GM11168 (cell line): Measurements from ENCODE around the gene DNMT1.

ENCODE experiments used
- in situ Hi-C: fragments of 300-500 bp; cut with MboI; formaldehyde crosslinking; loops from one replicate; pipeline ENCODE4 v1.12.0; 2022; ENCODE audit warnings: low sequenced_read_pairs; ENCODE audit not compliant: unreplicated experiment

Gene DNMT1

DNA sequence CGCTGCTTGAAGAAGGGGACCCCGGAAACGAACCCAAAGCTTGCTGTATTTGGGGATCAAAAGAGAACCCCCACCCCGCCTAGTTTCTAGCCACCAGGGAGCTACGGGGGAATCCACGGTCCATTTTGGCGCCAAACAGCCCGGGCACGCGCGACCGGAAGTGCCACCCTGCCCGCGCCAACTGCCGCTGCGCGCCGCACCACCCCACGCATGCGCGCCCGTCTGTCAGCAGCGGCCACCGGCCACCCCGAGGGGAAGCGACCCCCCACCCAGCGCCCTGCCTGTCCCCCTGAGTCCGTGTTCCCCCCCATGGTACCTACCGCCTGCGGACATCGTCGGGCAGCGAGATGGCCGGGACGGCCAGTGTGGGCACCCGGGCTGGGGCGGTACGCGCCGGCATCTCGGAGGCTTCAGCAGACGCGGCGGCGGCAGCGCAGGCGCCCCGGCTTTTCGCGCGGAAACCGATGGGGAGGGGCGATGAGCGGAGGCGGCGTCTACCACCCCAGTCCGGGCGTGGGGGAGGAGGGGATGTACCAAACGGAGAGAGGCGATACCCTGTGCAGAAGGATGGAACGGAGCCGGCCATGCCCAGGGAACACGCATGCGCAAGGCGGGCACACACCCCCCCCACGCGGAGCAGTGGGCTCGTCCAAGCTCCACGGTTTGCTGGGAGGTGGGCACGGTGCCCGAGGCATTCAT is at the start of gene DNMT1:
DNMT1 (minus strand) TSS at position 454 of the 699 bp plus-strand sequence; CDS start at position 400, 54 bp downstream.
- in situ Hi-C loops = no loop called here

DNA sequence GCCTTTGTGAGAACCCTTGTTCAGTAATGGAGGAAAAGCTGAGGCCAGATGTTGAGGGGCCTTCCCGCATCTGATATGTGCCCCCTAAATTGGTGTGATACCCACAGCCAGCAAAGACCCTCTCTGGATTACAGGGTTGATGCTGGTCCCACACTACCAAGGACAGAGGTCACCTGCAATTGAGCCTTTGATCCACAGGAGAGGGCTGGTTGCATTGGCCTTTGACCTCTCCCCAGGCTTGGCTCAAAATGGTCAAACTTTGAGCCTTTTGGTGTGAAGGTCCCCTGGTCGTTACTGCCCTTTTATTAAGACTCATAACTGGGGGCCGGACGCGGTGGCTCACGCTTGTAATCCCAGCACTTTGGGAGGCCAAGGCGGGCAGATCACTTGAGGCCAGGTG is 48.9 kb upstream of the DNMT1 start:
- in situ Hi-C loops = loop anchor here (25.0 kb wide), 1 partner anchor 306 kb away; the partner anchor contains the start of gene OLFM2

DNA sequence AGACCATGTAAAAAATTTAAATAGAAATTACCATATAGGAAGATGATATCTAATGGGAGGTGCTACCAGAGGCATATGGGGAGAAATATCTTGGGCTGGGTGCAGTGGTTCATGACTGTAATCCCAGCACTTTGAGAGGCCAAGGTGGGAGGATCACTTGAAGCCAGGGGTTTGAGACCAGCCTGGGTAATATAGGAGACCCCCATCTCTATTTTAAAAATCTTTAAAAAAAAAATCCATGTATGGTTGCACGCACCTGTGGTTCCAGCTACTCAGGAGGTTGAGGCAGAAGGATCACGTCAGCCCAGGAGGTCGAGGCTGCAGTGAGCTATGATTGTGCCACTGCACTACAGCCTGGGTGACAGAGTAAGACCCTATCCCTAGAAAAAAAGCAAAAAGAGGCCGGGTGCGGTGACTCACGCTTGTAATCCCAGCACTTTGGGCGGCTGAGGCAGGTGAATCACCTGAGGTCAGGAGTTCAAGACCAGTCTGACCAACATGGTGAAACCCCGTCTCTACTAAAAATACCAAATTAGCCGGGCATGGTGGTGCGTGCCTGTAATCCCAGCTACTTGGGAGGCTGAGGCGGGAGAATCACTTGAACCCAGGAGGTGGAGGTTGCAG is 47.2 kb upstream of the DNMT1 start:
- in situ Hi-C loops = loop anchor here (25.0 kb wide), 1 partner anchor 305 kb away; the partner anchor contains the start of gene OLFM2

DNA sequence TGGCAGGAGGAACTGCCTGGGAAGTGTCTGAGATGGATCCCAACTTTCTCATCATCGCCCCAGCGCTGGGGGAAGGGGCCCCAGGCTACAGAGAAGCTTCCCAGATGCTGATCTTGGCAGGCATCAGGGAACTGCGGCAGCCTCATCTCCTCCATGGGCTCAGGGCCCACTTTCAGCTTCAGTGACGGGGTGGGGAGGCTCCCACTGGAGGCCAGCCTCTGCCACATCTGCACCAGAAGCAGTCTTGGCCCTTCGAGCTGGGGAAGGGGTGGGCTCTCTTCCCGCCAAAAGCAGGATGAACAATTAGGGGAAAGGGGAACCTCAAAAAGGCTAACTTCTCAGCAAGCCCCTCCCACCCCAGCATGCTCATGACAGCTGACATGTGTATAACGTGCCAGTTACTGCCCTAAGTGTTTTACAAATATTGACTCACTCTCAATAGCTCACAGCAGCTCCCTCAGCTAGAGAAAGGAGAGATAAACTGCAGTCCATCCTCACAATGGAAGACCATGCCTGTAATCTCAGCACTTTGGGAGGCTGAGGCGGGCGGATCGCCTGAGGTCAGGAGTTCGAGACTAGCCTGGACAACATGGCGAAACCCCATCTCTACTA is 43.5 kb upstream of the DNMT1 start:
- in situ Hi-C loops = loop anchor here (25.0 kb wide), 1 partner anchor 301 kb away; the partner anchor contains the start of gene OLFM2

DNA sequence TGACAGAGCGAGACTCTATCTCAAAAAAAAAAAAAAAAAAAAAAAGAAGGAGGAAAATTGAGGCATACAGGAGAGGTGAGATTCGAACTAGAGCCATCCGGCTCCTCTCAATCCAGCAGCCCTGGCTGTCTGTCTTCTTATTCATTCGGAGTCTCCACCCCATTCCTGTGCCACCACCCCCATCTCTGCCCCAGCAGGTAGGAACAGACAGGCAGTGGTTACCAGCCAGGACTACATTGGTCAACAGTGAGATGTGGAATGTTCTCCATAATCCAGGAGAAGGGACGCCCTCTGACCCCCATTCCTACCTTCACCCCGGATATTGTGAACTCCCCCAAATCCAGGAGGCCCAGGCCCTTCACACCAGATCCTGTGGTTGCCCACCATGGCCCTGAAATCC is 42.9 kb upstream of the DNMT1 start:
- in situ Hi-C loops = loop anchor here (25.0 kb wide), 1 partner anchor 300 kb away; the partner anchor contains the start of gene OLFM2

DNA sequence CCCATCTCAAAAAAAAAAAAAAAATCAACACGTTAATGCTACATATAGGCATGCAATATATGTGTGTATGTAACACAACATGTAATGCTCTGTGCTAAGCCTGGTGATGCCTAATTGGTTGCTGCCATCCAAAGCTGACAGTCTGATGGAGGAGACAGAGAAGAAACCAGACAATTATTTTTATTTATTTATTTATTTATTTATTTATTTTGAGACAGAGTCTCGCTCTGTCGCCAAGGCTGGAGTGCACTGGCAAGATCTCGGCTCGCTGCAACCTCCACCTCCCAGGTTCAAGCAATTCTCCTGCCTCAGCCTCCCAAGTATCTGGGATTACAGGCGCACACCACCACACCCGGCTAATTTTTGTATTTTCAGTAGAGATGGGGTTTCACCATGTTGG is 40.7 kb upstream of the DNMT1 start:
- in situ Hi-C loops = loop anchor here (25.0 kb wide), 1 partner anchor 298 kb away; the partner anchor contains the start of gene OLFM2

DNA sequence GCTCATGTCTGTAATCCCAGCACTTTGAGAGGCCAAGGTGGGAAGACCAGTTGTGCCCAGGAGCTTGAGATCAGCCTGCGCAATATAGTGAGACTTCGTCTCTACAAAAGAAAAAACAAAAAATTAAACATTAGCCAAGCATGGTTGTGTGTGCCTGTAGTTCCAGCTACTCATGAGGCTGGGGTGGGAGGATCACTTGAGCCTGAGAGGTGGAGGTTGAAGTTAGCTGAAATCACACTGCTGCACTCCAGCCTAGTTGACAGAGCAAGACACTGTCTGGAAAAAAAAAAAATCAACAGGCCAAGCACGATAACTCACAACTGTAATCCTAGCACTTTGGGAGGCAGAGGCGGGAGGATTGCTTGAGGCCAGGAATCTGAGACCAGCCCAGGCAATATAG is 40.2 kb upstream of the DNMT1 start:
- in situ Hi-C loops = loop anchor here (25.0 kb wide), 1 partner anchor 298 kb away; the partner anchor contains the start of gene OLFM2

DNA sequence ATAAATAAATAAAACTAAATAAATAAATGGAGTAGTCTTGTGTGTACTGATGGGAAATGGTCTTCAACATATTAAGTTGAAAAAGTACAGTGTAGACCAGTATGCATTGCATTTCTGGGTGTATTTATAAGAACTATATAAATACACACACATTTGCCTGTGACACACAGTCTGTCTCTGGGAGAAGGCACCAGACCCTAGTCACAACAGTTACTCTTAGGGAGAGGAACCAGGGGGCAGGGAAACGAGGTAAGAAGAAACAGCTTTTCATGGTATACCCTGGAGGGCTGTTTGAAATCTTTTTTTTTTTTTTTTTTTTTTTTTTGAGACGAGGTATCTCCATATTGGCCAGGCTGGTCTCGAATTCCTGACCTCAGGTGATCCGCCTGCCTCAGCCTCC is 39.2 kb upstream of the DNMT1 start:
- in situ Hi-C loops = loop anchor here (25.0 kb wide), 1 partner anchor 297 kb away; the partner anchor contains the start of gene OLFM2

DNA sequence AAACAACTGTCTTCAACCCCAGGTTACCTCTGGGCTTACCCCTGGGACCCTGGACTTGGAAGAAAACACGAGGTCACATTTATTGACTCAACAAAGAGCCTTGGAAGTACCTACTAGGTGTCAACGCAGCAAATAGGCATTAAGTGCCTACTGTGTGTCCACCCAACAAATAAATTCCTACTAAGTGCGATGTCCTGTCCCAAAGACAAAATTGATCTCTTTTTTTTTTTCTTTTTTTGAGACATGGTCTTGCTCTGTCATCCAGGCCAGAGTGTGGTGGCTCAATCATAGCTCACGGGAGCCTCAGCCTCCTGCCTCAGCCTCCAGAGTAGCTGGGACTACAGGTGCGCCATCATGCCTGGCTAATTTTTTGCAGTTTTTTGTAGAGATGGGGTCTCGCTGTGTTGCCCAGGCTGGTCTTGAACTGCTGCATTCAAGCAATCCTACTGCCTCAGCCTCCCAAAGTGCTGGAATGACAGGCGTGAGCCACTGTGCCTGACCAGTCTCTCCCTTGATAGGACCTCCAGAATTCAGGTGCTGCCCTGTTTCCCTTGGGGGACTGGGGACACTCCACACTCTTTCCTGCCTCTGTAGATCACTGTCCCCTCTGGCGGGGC is 37.0 kb upstream of the DNMT1 start:
- in situ Hi-C loops = loop anchor here (25.0 kb wide), 1 partner anchor 294 kb away; the partner anchor contains the start of gene OLFM2

DNA sequence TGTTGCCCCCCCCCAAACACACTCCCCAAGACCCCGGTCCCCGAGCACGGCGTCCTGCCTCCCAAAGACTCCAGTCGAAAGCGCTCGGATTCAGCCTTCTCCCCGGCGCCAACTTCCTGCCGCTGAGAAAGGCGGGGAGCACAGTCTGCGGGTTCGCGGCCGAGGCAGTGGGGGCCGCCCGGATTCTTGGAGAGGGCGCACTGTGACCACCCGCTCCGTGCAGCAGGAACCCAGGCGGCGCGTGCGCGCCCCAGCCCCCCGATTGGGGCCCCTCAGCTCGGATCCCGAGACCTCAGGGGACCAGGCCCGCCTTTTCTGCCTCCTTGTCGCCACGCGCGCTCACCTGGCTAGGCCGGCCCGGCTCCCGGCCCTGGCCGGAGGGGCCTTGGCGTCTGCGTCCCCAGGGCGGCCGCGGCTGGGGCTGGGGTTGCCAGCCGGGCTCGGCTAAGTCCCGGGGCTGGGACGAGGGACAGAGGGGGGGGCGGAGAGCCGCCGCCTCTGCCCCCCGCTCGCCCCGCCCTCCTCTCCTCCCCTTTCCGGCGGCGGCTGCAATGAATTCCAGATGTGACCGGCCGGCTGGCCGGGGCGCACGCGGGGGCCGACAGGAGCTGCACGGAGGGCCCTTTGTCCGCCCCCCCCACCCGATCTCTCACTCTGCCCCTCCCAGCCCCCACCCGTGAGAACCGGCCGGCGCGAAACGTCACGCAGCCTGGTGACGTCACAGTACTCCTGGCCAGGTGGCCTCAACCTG is 36.3 kb upstream of the DNMT1 start, which contains the start of gene S1PR2:
S1PR2 (minus strand) TSS at position 471 of the 751 bp plus-strand sequence. CDS start 6,426 bp downstream, outside the sequence.
- in situ Hi-C loops = loop anchor here (25.0 kb wide), 1 partner anchor 294 kb away; the partner anchor contains the start of gene OLFM2

DNA sequence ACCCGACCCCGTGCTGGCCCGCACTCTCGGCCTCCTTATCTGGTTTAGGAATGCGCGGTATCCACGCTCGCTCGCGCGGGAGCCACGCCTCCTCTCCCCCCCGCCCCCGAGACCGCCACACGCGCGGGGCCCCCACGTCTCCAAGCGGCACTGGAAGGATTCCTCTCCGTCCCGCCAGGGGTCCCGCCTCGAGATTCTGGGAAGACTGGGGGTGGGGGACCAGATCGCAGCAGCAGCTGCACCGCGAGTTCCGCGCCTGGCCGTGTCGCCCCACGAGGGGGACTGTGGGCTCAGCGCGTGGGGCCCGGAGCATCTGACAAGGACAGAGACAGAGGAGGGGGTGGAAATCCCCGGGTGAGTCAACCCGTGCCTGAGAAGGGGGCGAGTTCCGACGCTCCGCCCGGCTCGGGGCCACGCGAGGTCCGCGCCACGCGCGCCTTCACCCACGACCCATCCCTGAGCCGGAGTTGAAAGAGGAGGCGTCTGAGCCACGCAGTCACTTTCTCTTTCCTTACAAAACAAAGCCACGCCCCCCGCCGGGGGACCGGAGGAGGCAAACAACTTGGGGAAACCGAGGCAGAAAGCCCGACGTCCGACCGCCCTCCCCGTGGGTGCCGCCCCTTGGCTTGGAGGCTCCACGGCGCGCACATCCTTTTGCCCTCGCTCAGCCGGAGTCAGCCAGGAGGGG is 35.6 kb upstream of the DNMT1 start:
- in situ Hi-C loops = loop anchor here (25.0 kb wide), 1 partner anchor 293 kb away; the partner anchor contains the start of gene OLFM2

DNA sequence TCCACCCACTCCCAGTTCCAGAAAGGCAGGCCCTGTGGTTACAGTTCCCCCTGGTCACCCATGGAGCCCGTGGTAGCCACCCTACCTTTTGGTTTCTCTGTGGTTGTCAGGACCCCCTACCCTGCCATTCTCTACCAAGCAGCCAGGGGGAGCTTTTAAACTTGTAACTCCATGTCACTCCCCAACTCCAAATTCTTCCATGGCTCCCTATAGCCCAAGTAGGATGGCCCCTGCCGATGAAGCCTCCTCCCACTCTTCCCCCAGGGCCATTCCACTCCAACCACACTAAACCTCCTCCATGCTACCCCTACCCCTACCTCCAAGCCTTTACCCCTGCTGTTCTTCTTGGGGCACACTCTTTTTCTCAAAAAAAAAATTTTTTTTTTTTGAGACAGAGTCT is 34.2 kb upstream of the DNMT1 start:
- in situ Hi-C loops = loop anchor here (25.0 kb wide), 1 partner anchor 292 kb away; the partner anchor contains the start of gene OLFM2

DNA sequence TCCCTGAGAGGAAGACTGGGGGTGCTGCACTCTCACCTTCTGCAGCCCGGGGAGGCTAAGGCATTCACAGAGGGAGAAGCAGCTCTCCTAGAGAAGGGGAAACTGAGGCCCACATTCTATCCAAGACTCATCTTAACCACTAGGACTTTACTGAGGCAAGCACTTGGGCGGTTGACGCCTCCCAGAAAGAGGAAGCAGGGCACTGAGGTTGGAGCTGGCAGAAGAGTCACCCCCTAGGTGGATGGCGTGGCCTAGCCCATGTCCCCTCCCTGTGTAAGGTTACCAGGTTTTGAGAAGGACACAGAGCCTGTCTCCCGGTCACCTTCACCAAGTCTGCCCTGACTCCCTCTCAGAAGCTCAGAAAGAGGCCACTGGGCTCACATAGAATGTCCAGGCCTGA is 33.6 kb upstream of the DNMT1 start:
- in situ Hi-C loops = loop anchor here (25.0 kb wide), 1 partner anchor 291 kb away; the partner anchor contains the start of gene OLFM2

DNA sequence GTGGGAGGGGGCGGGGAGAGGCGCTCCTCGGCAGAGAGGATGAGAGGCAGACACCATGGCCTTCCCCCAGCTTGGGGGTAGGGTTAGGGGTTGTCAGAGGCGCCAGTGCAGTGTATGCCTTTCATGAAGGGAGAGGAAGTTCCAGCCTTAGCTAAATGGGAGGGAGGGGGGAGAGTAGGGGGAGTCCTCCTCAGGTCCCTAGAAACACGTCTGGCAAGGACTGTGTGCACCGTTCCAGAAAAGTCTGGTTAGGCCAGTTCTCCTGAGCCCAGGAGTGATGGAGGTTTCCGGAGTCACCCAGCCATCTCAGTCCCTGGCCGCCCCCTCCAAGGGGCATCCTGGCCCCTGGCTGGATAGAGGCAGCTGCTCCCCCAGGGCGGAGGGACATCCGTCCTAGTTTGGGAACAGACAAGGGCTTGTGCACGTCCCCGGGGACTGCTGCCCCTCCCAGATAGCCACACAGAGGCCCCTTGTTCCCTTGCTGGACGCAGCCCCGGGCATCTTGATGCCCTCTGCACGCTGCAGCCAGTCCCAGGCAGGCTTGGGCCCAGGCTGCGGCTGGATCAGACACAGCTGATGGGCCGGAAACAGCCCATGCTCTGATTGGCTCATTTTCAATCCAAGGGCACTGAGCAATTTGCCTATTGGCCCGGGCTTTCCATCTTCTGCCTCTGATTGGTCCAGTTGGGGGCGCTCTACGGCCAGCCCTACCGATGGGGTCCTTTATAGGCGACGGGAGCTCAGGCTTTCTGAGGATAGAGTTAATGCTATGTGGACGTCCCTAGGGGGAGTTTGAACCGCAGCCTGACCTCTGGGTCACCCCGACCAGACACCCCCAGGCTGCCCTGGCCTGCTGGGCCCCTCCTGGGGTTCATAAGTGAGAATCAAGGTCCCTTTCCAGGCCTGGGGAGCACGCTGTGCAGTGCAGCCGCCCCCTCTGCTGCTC is 32.5 kb upstream of the DNMT1 start:
- in situ Hi-C loops = loop anchor here (25.0 kb wide), 1 partner anchor 290 kb away; the partner anchor contains the start of gene OLFM2

DNA sequence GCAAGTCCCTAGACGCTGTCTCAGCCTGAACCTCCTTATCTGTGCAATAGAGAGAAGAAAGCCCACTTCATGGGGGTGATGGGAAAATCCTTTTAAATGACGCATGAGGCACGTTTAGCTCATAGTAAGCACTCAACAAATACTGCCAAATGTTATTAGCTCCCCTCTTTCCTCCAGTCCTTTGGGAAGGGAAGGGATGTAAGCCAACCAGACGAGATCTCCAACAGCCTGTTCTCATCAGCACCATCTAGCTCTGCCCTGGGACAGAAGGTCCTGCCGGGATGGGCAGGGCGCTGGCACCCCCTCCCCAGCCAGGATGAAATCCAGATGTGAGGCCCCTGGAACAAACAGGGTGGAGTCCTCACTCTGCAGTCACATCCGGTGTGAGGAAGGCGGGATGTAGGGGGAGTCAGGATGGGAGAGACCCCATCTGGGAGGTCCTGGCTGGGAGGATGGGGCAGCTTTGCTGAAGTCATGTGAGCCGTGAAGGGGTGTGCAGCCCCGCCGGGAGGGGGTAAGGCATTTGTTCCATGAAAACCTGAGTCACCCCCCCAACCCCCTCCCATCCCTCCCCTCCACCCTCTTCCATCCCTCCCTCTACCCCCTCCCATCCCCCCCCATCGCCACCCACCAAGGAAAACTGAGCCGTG is 31.7 kb upstream of the DNMT1 start:
- in situ Hi-C loops = loop anchor here (25.0 kb wide), 1 partner anchor 289 kb away; the partner anchor contains the start of gene OLFM2

DNA sequence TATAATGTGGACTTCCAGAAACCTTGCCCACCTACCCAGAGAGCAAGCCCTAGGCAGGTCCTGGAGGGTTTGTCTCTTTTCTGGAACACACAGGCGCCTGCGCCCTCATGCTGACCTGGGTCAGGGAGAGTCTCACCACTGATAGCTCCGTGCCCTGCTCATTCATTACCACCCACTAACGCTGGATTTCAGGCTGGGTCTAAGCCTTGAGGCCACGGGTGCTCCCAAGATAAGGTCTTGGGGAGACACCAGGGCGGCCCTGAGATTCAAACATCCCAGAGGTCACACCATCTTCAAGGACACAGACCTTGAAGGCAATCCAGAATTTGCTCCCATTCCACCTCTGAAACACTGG is 31.2 kb upstream of the DNMT1 start:
- in situ Hi-C loops = loop anchor here (25.0 kb wide), 1 partner anchor 289 kb away; the partner anchor contains the start of gene OLFM2

DNA sequence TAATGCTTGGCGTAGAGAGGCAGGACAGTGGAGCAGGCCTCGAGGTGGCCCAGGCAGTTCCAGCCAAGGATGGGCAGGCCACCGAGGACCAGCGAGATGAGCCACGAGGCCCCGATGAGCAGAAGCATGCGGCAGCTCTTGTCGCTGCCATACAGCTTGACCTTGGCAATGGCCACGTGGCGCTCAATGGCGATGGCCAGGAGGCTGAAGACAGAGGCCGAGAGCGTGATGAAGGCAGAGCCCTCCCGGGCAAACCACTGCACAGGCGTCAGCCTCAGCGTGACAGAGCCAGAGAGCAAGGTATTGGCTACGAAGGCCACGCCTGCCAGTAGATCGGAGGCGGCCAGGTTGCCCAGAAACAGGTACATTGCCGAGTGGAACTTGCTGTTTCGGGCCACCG is 29.6 kb upstream of the DNMT1 start:
- in situ Hi-C loops = no loop called here
